Epithelial cell of esophagus (primary cell): ENCODE data around the gene EPHA8.

ENCODE experiments used
- DNase-seq: peaks from one replicate; pipeline ENCODE4 v3.0.0; 2010; ENCODE audit warnings: low read depth
- H3K4me3 ChIP-seq: 2 replicates; pipeline ENCODE4 v1.5.1; 2011; ENCODE audit warnings: mild to moderate bottlenecking, low read length, control low read depth
- CTCF ChIP-seq: IDR thresholded peaks from 2 replicates; pipeline ENCODE4 v1.5.1; 2011; ENCODE audit warnings: low read depth, mild to moderate bottlenecking, low read length, control low read depth, inconsistent platforms; ENCODE audit not compliant: insufficient read depth; ENCODE audit errors: missing control alignments

Gene EPHA8

GRCh38 chr1:22522221-22522743, 41.0 kb upstream of the EPHA8 start:
- no peak overlapping the region for H3K4me3 ChIP-seq
- TF ChIP-seq CTCF = no peak
- no peak for DNase-seq

DNA sequence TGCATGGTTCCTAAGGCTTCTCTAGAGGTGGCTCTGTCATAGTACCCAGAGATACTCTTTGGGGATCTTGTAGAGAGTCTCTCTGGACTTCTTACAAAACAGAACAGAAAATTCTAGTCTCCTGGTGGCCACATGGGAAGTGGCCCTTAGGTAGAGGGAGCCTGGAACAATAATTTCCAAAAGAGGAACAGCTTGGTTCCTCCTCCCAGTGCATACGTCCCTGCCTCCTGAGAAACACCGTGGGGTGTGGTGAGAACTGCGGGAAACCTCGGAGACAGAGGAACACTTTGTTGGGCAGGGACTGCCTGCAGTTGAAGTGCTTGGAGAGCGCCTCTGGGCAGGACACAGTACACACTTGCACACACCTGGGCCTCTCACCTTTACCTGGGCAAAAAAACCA, 38.8 kb upstream of the EPHA8 start:
- no peak for TF ChIP-seq CTCF
- no peak for DNase-seq
- H3K4me3 ChIP-seq = no peak overlapping the region

DNA sequence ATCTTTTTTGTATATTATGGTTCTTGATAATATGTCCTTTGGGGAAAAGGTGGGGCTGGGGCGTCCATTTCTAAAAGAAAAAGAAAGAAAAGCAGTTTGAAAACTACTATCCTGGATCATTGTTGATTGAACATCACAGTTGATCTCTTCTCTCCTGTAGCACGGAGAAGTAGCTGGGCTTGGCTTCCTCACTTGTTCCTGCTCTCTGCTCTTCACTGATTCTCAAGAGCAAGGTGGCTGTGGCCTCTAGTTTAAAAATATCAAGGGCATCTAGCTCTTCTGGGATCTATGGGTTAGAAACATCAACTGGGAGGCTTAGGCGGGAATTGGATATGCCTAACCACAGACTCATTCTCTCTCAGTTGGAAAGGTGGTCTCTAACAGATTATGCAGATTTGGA, 38.1 kb upstream of the EPHA8 start:
- no peak for TF ChIP-seq CTCF
- DNase-seq = no peak
- H3K4me3 ChIP-seq = no peak overlapping the region

- TF ChIP-seq CTCF = no peak
- no peak overlapping the region for H3K4me3 ChIP-seq
- DNase-seq = no peak
Observed at GRCh38 chr1:22525646-22526045, 37.6 kb upstream of the EPHA8 start.

GRCh38 chr1:22526098-22526497, 37.2 kb upstream of the EPHA8 start:
- H3K4me3 ChIP-seq = no peak overlapping the region
- DNase-seq = no peak
- no peak for TF ChIP-seq CTCF

- TF ChIP-seq CTCF = no peak
- DNase-seq = no peak
- no peak overlapping the region for H3K4me3 ChIP-seq
Observed at GRCh38 chr1:22526677-22527076, 36.6 kb upstream of the EPHA8 start.

DNA sequence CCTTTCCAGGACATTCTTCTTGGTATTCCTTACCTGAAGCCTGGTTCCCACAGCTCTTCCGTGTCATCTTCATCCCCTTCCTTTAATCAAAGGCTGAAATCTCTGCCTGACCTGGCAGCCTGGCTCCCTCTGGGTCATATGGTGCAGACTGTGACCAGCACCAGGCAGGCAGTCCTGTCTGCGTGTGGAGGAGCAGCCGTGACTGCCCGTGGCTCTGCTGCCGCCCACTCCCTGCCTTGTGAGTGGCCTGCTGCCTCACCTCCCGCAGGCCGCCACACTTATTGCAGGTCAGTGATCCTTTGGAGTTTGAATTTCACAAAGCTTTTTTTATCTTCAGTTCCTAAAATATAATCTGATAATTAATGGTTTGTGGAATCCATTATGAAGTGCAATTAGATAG, 36.2 kb upstream of the EPHA8 start:
- no peak for DNase-seq
- no peak overlapping the region for H3K4me3 ChIP-seq
- TF ChIP-seq CTCF = no peak
